SIG-M5 (cell line): ENCODE results near the gene MINAR2.

ENCODE experiments used
- DNase-seq: peaks from one replicate; lab custom pipeline; 2025; lab: John Stamatoyannopoulos, UW

The MINAR2 gene, protein sequence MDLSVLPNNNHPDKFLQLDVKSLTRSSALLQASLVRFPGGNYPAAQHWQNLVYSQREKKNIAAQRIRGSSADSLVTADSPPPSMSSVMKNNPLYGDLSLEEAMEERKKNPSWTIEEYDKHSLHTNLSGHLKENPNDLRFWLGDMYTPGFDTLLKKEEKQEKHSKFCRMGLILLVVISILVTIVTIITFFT

DNA sequence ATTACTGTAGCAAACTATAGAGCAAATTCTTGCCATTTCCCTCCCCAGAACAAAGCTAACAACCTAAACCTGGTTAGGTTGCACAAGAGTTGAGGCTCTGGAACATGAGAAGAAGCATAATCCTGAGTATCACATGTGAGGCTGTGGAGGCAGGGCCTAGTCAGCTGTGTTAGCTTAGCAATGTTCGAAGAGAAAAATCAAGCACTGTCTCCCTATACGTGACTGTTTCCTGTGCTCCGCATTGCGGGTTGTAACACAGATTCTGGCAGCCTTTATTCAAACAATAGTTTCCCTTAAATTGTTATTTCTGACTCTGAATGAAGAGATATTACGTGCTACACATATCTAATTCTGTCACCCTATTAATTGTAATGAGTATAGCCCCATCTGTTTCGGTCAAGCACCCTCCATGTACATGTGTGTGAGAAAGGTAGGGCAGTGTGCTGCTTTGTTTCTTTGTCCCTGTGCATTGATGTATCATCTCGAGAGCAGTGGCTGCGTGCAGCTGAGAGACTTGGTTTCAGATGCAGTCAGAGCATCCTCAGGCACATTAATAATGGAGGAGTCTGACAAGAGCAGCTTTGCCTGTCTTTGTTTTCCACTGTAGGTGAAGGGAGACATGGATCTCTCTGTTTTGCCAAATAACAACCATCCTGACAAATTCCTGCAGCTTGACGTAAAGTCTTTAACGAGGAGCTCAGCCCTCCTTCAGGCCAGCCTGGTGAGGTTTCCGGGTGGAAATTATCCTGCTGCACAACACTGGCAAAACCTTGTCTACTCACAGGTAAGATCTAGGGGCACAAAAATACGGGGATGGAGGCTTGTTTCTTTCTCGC, at the start of gene MINAR2:
Gene MINAR2 (plus strand): TSS at position 523 of the 836 bp plus-strand sequence. CDS start 97 bp downstream, at position 620.
- DNase-seq = no peak

DNA sequence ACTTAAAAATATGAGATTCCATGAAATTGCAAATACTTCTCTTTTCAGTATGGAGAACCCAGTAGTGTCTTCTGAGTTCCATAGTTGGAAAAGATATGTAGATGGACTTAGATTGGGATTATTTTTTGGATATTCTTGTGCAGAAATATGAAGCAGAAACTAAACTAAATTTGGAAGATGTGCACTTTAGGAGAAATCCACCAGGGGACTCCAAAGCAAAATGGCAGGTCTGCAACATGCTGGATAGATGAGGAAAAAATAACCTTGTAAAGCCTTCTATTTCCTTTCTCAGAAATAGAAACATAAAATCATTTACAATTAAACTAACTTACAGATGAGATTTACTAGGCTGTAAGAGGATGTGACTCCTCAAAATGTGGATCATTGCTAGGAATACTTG, 49.2 kb upstream of the MINAR2 start:
- no peak for DNase-seq

DNA sequence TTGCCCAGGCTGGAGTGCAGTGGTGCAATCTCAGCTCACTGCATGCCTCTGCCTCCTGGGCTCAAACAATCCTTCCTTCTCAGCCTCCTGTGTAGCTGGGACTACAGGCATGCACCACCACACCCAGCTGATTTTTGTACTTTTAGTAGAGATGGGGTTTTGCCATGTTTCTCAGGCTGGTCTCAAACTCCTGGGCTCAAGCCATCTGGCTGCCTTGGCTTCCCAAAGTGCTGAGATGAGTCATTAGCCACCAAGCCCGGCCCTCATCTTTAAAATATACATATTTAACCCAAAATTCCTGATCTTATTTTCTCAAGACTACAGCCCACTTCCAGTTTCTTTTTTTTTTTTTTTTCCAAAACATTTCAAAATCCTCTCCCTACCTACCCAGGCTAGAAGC, 31.7 kb upstream of the MINAR2 start:
- no peak for DNase-seq

DNA sequence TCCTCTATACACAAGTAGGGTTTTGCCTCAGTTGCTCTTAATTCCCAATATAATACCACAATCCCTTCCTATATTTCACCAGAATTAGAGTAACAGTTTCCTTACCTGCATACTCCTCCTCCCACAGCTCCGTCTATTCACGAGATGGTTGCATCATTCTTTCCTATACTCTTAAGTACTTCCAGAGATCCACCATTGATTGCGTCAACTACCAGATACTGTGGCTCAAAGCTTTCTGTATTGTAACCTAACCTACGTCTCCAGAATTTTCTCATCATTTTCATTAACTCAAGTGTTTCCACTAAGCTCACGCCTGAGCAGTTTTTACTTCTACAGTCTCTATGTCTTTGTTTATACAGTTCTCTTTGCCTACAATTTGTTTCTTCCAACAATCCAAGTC, 31.2 kb upstream of the MINAR2 start:
- no peak for DNase-seq

DNA sequence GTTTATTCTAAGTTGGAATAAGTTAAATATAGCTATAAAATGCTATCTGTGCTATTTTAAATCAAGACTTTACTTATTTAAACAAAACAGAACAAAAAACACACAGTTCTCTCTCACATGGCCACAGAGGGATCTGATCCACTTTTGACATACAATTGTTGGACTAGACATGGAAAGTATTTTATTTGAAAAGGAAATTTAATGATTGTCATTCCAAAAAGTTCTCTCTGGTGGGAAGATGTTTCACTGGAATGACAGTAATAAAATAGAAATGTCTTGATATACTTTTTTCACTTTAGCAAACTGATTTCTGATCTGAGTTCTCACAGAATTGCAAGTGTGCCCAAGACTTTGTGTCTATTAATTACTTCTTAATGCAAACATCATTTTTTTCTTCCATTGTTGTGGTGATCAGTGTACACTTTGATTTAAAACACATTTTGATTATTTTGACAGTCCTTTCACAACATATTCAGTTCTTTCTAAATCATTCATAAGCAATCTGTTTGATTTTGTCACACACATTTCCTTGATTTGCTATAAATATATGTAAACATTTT, 30.1 kb upstream of the MINAR2 start:
- DNase-seq = no peak

DNA sequence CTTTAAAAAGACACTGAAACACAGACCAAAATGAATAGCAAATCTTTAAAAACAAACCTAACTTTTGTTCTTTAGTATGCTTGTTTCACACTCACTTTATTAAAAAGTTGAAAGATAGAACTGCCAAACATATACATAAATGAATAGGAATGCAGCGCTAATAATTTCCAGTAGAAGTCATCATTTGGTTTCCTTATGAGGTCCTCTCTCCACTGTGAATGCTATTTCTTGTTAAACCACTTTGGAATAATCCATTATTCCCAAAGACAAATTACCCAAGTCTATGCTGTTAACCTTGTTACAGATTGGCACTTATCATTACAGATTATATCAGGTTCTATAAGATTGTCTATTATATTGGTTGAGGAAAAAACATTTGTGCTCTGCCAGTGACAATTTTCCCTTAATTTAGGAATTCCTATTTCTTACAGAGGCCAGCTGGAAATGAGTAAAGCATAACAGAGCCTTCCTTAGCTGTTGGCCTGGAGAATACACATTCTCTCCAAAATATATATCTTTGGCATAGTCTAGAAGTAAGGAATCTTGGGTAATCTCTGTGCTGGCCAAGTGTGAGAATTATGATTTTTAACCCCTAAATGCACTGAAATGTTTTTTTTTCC, 29.3 kb upstream of the MINAR2 start:
- no peak for DNase-seq

DNA sequence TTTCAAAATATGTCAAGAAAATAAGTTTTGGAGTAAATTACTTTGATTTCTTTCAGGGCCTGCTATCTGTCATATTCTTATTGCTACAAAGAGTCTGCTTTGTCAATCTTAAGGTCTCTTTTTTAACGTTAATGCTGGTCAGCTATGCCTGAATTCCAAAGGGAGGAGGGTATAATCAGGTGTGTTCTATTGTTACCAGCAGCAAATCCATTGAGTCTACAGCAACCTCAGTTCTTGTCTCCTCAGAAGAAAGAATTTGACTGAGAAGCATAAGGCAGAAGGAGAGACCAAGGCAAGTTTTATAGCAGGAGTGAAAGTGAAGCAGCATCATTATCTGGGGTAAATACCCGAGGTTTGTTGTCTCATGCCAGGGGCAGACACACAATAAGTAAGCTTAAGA, 23.7 kb upstream of the MINAR2 start:
- DNase-seq = no peak

DNA sequence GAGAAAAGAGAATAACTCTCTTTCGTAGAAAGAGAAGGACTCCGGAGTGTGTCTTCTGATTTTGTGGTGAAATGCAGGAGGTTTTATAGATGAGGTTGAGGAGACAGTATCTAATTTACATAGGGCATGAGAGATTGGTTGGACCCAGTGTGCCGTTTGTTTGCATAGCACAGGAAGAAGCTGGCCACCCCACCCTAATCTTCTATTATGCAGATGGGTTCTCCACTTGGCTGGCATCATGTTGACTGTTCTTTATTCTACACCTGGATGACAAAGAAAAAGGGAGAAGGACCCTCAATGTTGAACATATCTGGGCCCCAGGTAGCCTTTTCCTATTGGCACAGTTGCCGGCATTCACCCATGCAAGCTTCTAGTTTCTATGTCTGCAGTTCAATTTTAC, 23.2 kb upstream of the MINAR2 start:
- no peak for DNase-seq

DNA sequence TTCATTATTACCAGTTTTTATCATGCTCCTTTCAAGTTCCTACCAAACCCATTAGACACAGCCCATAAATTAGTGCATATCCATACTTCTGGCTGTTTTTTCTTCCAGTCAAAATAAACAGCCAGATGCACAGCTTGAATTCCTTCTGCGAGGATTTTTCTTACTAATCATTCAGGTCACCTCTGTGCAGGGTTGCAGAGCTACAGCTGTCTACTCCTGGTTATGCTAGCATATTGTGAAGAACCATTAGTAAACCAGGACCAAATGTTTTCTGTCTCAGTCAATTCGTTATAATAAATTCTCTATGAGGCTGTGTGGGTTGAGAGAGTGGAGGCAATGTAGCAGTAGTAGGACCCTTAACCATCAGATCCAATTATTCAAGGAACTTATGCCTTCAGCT, 8.1 kb upstream of the MINAR2 start:
- no peak for DNase-seq

DNA sequence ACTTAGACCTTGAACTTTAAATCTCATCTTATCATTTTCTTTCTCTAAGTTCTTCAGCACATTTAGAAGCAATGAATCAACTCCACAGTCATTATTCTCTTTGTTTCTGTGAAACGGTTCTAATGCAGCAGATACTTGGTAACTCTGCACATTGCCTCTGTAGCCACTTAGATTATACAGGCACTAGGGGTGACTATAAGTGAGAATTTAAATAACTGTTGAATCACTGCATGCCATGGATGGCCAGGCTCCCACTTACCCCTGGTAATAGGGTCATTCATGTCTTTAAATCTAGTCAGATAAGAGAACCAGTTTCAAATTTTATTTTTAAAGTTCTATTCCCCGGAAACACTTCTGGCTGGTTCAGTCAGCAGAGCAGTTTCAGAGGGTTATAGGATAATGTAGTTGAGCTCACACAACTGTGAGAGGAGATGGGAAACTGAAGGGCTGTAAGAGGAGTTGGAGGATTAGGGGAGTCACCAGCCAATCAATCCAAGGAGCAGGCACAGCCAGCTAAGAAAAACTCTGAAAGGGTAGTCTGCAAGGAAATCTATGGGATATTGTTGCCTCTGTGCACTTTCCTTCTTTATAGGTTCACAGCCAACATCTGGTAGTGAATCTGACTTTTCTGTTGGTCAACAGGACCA, 4.2 kb upstream of the MINAR2 start:
- DNase-seq = no peak

DNA sequence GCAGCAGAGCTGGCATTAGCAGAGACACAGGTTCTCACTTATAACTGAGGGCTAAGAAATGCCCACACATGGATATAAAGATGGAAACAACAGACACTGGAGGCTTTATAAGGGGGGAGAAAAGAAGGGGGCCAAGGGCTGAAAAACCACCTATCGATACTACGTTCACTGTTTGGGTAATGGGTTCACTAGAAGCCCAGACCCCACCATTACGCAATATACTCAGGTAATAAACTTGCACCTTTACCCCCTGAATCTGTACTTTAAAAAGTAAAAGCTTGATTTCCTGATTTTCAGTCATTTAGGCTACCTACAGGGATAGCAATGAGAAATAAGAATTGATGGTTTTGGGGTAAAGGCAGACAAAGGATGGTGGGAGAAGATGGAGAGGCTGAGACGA, 1.9 kb upstream of the MINAR2 start:
- no peak for DNase-seq

DNA sequence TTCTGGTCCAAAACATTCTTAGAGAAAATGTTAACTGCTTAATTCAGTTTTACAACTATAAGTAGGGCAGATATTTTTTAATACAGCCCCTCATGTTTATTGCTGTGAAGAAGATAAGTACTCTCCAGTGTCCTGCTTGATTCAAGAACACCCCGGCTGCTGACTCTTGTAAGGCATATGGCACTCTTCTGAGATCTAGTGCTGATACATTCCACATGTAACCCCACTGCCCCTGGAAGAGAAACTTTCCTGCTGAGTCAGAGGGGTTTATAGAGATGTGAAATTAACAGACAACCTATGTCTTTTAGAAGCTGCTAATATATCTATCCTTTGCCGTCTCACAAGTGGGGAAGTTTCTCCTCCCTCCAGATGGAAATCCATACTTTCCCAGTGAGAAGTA, 1.0 kb upstream of the MINAR2 start:
- DNase-seq = no peak

DNA sequence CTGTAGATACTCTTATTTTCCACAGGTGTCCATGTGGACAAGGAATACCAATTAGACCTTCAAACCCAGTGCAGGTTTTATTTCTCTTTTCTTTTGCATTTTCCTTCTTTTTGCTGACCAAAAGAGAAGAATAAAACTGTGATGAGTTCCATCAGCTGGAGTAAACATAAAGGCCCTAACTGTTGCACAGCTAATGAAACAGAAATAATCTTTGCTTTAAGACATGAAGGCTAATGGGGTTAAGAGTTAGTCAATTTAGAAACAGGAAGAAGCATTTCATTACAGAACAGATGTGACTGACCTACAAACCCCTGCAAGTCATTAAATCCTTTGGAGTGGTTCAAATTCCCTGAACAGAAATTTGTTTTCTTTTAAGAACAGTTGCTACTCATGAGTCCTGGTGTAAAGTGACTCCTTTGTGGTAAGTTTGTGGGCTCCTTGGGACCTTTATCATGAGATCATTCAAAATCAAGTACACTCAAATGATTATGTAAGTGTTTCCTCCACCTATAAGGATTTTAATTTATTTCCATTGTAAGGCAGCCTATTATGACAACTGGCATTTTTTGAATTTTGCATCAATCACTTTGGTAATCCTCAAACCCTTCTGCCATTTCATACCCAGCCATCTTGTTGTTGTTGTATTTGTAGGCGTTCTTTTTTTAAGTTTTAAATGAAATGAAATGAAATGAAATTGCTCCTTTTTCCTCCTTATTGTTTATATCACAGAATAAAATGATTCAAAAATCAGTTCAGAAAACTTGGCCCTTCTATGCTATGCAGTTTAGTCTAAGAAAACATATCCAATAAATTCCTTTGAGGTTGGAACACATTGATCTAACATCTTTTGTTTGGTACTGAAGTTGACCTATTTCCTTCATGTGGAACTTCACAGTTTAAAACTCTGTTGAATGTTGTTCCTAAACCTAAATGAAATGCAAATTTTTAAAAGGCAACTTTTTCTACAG, 1.3 kb downstream of the MINAR2 start:
- DNase-seq = no peak

DNA sequence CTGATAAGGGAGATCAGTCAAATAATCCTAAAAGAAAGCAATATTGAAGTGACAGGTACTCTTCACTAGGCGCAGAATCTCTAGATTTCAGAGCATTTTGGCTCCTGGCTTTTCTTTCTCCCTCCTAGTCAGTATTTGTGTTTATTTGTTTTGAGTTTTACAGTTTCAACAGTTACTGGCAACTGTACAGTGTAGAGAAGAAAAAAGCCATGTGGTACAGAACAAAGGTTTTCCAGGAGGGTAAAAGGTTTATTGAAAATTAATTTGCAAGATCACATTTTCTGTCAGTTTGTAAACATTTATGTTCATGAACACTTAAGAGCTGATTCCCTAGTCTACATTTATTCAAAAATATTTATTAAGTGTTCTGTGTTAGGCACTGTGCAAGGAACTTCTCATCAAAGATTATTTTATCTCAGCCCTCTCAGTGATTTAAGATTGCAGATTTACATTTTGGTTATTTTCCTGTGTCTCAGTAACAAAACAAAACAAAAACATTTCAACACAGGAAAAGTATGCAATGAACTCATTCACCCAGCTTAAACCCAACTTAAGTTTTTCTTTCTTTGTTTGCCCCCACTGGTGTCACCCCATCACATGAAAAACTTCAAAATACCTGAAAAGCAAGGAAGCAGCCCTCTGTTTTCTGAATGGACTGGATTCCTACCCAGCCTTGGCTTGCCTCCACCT, 12.9 kb downstream of the MINAR2 start:
- no peak for DNase-seq

DNA sequence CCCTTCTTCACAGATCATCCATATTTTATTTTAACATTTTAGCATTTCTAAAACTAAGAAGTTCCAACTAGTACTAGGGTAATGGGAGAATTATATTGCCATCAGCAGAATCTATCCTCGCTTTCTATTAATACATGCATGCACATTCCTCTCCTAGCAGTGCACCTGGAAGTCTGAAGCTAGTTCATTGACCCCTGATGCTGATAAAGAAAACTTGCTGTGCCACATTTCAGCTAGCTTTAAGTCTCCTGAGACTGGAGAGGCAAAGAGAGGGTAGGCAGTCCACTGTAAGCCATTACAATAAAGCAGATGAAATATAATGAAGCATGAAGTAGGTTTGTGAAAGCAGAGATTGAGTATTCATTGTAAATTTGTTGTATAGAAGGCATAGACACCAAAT, 15.8 kb downstream of the MINAR2 start:
- DNase-seq = no peak

DNA sequence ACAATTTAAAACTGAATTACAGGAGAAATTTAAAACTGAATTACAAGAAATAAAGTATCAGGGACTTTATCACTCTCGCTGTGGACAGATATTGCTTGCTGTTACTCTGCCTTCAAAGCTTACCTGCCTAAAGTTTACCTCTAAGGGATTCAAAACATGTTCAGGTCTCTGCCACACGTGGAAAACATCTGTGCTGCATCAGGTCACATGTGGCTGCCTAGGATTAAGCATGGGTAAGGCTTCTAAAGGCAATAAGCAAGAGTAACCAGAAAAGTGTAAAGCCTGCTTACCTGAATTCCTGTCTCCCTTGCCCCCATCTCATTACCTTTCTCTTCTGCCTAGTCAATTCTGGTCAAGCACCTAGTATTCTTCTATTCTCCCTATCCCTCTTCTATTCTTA, 18.9 kb downstream of the MINAR2 start:
- no peak for DNase-seq

DNA sequence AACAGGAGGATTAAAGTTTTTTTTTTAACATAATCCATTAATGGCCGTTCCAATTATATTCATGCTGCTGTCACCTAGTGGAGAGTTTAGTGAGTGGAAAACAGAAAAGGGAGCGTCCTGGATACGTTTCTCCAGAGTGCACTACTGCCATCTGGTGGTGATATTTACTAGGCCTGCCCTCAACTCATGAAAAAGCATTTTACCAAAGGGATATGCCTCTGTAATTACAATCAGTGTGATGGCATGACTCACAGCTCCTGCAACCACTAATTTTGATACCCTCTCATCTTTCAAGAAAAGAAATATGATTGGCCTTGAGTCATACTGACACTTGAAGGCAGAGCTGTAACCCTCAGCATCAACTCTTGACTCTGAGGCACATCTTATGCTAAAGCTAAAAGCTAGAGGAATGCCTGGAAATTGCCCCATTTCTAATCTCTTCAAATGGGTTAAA, 20.1 kb downstream of the MINAR2 start:
- DNase-seq = peak; percentile 69

DNA sequence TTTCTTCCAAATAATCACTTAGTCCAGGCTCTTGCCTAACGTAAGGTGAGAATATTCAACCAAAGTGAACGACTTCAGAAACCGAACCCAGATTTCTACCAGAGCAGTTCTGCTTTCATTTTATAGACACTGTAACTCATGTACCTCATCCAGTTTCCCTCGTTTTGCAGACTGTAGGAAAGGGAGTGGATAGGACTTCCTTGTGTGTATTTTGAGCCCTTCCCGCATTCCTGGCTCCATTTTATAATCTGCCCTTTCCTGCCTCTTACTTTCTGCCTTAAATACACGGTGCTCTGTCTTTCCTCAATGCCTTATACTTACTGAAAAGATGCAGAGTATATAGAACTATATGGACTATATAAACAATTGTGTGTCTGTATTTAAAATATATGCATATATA, 20.8 kb downstream of the MINAR2 start:
- no peak for DNase-seq

DNA sequence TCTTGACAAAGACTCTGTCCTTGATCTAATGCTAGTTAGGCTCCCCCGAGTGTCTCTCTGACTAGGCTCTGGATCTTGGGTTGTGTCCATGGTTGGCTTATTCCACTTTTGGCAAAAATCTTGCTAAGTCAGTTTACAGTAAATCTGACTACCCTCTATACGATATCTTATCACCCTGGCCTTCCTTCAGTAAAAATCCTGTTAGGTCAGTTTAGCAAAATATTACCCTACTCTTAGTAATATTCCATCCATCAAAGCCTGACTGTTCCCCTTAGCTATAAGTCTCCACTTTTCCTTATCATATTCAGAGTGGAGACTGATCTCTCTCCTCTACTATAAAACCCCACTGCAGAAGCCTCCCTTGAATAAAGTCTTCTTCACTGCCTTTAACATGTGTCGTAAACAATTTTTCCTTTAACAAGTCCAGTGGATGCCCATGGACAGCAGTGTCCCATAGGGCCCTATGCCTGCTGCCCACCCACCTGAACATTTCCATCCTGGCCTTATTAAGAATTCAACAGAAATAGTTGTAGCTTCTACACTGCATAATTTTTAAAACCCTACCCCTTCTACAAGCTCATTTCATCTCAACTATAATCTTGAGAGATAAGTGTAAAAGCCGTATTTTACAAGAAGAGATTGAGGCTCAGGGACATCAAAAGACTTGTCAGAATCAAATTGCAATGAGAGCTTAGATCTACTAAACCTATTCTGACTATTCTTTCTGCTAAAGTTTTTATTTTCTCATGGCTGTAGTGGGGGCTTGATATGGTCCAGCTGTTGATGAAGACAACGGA, 22.3 kb downstream of the MINAR2 start:
- DNase-seq = no peak
